Panc1 (cell line): Measurements from ENCODE around the gene PROM1. TPM values are rescaled to one million over a fixed set of nuclear protein-coding genes. Genes with fewer than 3 reads are reported as not detected.

Experiments used
- ATAC-seq: fragments of 200-7000 bp; cut with Tn5 transposase; 2 replicates; pipeline ENCODE4 v1.9.1; 2020; ENCODE audit warnings: mild to moderate bottlenecking, moderate library complexity
- BruUV-seq: library from RNA; stranded (reverse); fragments of 400-500 nt; replicated peaks from 2 replicates; lab custom pipeline; 2021; lab: Mats Ljungman, UMichigan
- CTCF ChIA-PET: fragments of 300-600 bp; sonication (Branson Sonifier 250); formaldehyde crosslinking; loops from one replicate; lab custom pipeline; 2022; ENCODE audit warnings: antibody characterized with exemption; lab: Charles Lee
- POLR2A ChIA-PET: fragments of 300-600 bp; sonication (Branson Sonifier 250); formaldehyde crosslinking; loops from one replicate; lab custom pipeline; 2022; ENCODE audit warnings: antibody characterized with exemption; lab: Charles Lee
- DNase-seq: peaks from one replicate; pipeline ENCODE4 v3.0.0-alpha.2; 2010; ENCODE audit warnings: low read depth, low spot score
- H3K27ac ChIP-seq: 2 replicates; pipeline ENCODE4 v1.5.1; 2011; ENCODE audit warnings: mild to moderate bottlenecking, low read length, inconsistent platforms
- H3K27me3 ChIP-seq: fragments of 200-500 bp; sonication (Bioruptor generic); 2 replicates; pipeline ENCODE4 v1.6.0; 2014; ENCODE audit warnings: low read length, inconsistent platforms; ENCODE audit not compliant: control insufficient read depth, insufficient read depth
- H3K36me3 ChIP-seq: fragments of 200-500 bp; sonication (Bioruptor generic); 2 replicates; pipeline ENCODE4 v1.5.1; 2014; ENCODE audit warnings: inconsistent platforms, mild to moderate bottlenecking, low read length, moderate library complexity; ENCODE audit not compliant: control insufficient read depth, insufficient read depth
- H3K4me1 ChIP-seq: 2 replicates; pipeline ENCODE4 v1.5.1; 2011; ENCODE audit warnings: inconsistent platforms, mild to moderate bottlenecking, low read length, moderate library complexity; ENCODE audit not compliant: control insufficient read depth, insufficient read depth
- H3K4me3 ChIP-seq, 2 experiments: 2 replicates each; pipeline ENCODE4 v1.5.1; 2011 to 2012; ENCODE audit warnings: low read depth in 2 of 2, low read length in 2 of 2, mild to moderate bottlenecking in 2 of 2, inconsistent platforms in 1 of 2, moderate library complexity in 1 of 2
- H3K9me3 ChIP-seq: fragments of 200-500 bp; sonication (Bioruptor generic); 2 replicates; pipeline ENCODE4 v1.5.1; 2014; ENCODE audit warnings: low read depth, mild to moderate bottlenecking, inconsistent platforms, low read length, moderate library complexity; ENCODE audit not compliant: control insufficient read depth, insufficient read depth
- CTCF ChIP-seq: fragments of 450-650 bp; IDR thresholded peaks from 2 replicates; pipeline ENCODE4 v1.5.1; 2017; ENCODE audit warnings: mild to moderate bottlenecking
- POLR2AphosphoS5 ChIP-seq: IDR thresholded peaks from 2 replicates; pipeline ENCODE4 v1.6.1; 2012; ENCODE audit warnings: mild to moderate bottlenecking, low read depth, low read length, moderate library complexity
- REST ChIP-seq, 2 experiments: IDR thresholded peaks; 2 replicates each; pipeline ENCODE4 v1.6.1; 2011 to 2012; ENCODE audit warnings: low read depth in 2 of 2, control low read depth in 1 of 2, low read length in 1 of 2, mild to moderate bottlenecking in 1 of 2, moderate library complexity in 1 of 2; ENCODE audit not compliant: insufficient read depth in 1 of 2
- SIN3A ChIP-seq: IDR thresholded peaks from 2 replicates; pipeline ENCODE4 v1.6.1; 2012; ENCODE audit warnings: low read depth, mild to moderate bottlenecking, low read length, moderate library complexity, borderline replicate concordance; ENCODE audit not compliant: insufficient read depth
- TCF7L2 ChIP-seq: IDR thresholded peaks from 2 replicates; pipeline ENCODE4 v1.6.1; 2011; ENCODE audit warnings: mild to moderate bottlenecking, low read depth, low read length, inconsistent platforms
- in situ Hi-C: cut with HindIII; loops from 2 replicates; pipeline ENCODE4 v1.10.0; 2016; ENCODE audit warnings: low sequenced_read_pairs, low pct_unique_long_range_greater_than_20kb
- intact Hi-C: fragments of 100-400 bp; cut with micrococcal nuclease; formaldehyde crosslinking; loops from one replicate; pipeline ENCODE4 v1.10.0; 2022; ENCODE audit not compliant: unreplicated experiment
- total RNA-seq: library from RNA; stranded (reverse); gene quantifications from one replicate; pipeline ENCODE4 v1.2.1, GENCODE V29; 2021; ENCODE audit not compliant: unreplicated experiment

The PROM1 gene
- total RNA-seq, 1 experiment from 2014 or later: 0.18 TPM

- in situ Hi-C loops (no loop called here), intact Hi-C loops (no loop called here)
- H3K36me3 ChIP-seq: no peaks in the 10 kb centered on the region
- ChIA-PET CTCF (no interaction called here), POLR2A (no interaction called here)
- DNase-seq (no peak), ATAC-seq (no peak)
- H3K27me3 ChIP-seq: no peaks in the 10 kb centered on the region; the same call in 1 of the 2 replicates
- TF ChIP-seq POLR2AphosphoS5 (no peak), REST (IDR thresholded peaks at IDR 0.05; ENCODE audit: insufficient read depth in 1 of 2, low read depth in 2 of 2, low read length in 1 of 2) (no peak), SIN3A (no peak), TCF7L2 (no peak), CTCF (no peak)
- H3K4me1 ChIP-seq: no peaks in the 10 kb centered on the region
- no TSS peak for BruUV-seq
- H3K27ac ChIP-seq: no peak overlapping the region
- no peaks in the 10 kb centered on the region for H3K9me3 ChIP-seq
- H3K4me3 ChIP-seq: no peak overlapping the region
These were observed 28.4 kb downstream of the PROM1 start for GRCh38 chr4:16055471-16055870.

GRCh38 chr4:16052939-16053338, 30.9 kb downstream of the PROM1 start:
- H3K4me3 ChIP-seq: no peak overlapping the region
- H3K27ac ChIP-seq: no peak overlapping the region
- intact Hi-C loops (no loop called here), in situ Hi-C loops (no loop called here)
- no TSS peak for BruUV-seq
- no peak for TF ChIP-seq REST (IDR thresholded peaks at IDR 0.05; ENCODE audit: insufficient read depth in 1 of 2, low read depth in 2 of 2, low read length in 1 of 2)
- TF ChIP-seq TCF7L2: no peak
- no peak for TF ChIP-seq SIN3A
- no peak for TF ChIP-seq CTCF
- H3K27me3 ChIP-seq: no peaks in the 10 kb centered on the region
- DNase-seq (no peak), ATAC-seq (no peak)
- ChIA-PET POLR2A (no interaction called here), CTCF (no interaction called here)
- no peaks in the 10 kb centered on the region for H3K9me3 ChIP-seq
- H3K36me3 ChIP-seq: no peaks in the 10 kb centered on the region
- H3K4me1 ChIP-seq: no peaks in the 10 kb centered on the region
